ENCODE results near the gene MCF2L2. TPM values are rescaled to one million over a fixed set of nuclear protein-coding genes. Genes with fewer than 3 reads are reported as not detected.

Gene MCF2L2
- total and polyA plus RNA-seq, 2 of the 13 experiments (the other 11 are each of a cell fraction or from before 2014, with no cell fraction given), result not detected

DNA sequence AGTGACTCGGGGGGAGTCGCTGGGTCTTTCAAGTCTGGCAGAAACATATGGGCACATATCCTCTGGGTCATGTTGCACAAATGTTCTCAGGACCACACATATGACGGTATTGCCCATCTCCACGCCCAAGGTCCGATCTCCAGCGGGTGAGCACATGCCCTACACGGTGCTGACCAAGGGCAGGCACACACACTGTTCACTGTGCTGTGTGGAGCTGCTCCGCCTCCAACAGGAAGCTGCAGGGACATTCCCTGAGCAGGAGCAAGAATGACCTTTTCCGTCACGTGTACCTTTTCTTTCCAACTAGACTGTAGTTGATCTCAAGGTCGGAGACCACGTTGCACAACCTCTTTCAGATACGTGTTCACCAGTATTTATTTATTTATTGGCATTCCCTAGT, 217.1 kb downstream of the MCF2L2 start (continued):
- TF ChIP-seq SMYD3 (CRISPR knock-in tag; IDR thresholded peaks at IDR 0.05) (0 out of 2 replicates have a peak, but pooled peaks have one; percentile 68), PCBP1 (IDR thresholded peaks at IDR 0.05; ENCODE audit: borderline replicate concordance, low read depth, low read length) (no peak), ZNF430 (CRISPR knock-in tag; IDR thresholded peaks at IDR 0.05) (peak; percentile 66; the same call in 1 of the 2 replicates), RXRB (CRISPR knock-in tag; IDR thresholded peaks at IDR 0.05; ENCODE audit: borderline replicate concordance) (peak; percentile 70), ZNF891 (CRISPR knock-in tag; IDR thresholded peaks at IDR 0.05) (no peak), ZNF644 (CRISPR knock-in tag; IDR thresholded peaks at IDR 0.05; ENCODE audit: low read depth) (peak; percentile 63; the same call in 1 of the 2 replicates), YEATS4 (CRISPR knock-in tag; IDR thresholded peaks at IDR 0.05; ENCODE audit: borderline replicate concordance) (0 out of 2 replicates have a peak, but pooled peaks have one; percentile 21), ZNF784 (CRISPR knock-in tag; IDR thresholded peaks at IDR 0.05; ENCODE audit: borderline replicate concordance) (no peak), NCOA2 (CRISPR knock-in tag; IDR thresholded peaks at IDR 0.05) (peak; percentile 53), NFIC (IDR thresholded peaks at IDR 0.05; ENCODE audit: low read length) (no peak), RCOR2 (CRISPR knock-in tag; IDR thresholded peaks at IDR 0.05) (peak; percentile 41; the same call in 1 of the 2 replicates), ZNF691 (CRISPR knock-in tag; IDR thresholded peaks at IDR 0.05; ENCODE audit: borderline replicate concordance, low read depth) (peak; percentile 72; the same call in 1 of the 2 replicates), WIZ (CRISPR knock-in tag; IDR thresholded peaks at IDR 0.05) (0 out of 2 replicates have a peak, but pooled peaks have one; percentile 34), LBX2 (CRISPR knock-in tag; IDR thresholded peaks at IDR 0.05; ENCODE audit: borderline replicate concordance) (peak; percentile 31; the same call in 1 of the 2 replicates), FOXA3 (CRISPR knock-in tag; IDR thresholded peaks at IDR 0.05) (peak; percentile 75), MED1 (CRISPR knock-in tag; IDR thresholded peaks at IDR 0.05) (peak; percentile 80), SAP130 (CRISPR knock-in tag; IDR thresholded peaks at IDR 0.05; ENCODE audit: low read depth) (peak; percentile 53; the same call in 1 of the 2 replicates), ZBTB21 (CRISPR knock-in tag; IDR thresholded peaks at IDR 0.05) (peak; percentile 61; the same call in 1 of the 2 replicates), IRF9 (CRISPR knock-in tag; IDR thresholded peaks at IDR 0.05; ENCODE audit: borderline replicate concordance) (peak; percentile 76), JDP2 (CRISPR knock-in tag; IDR thresholded peaks at IDR 0.05; ENCODE audit: borderline replicate concordance) (no peak), MNT (IDR thresholded peaks at IDR 0.05) (peak; percentile 40; the same call in 1 of the 2 replicates), SP5 (CRISPR knock-in tag; IDR thresholded peaks at IDR 0.05; ENCODE audit: borderline replicate concordance, low read depth) (peak; percentile 98), ZNF224 (CRISPR knock-in tag; IDR thresholded peaks at IDR 0.05) (no peak)
- TF ChIP-seq, protein P1, sequence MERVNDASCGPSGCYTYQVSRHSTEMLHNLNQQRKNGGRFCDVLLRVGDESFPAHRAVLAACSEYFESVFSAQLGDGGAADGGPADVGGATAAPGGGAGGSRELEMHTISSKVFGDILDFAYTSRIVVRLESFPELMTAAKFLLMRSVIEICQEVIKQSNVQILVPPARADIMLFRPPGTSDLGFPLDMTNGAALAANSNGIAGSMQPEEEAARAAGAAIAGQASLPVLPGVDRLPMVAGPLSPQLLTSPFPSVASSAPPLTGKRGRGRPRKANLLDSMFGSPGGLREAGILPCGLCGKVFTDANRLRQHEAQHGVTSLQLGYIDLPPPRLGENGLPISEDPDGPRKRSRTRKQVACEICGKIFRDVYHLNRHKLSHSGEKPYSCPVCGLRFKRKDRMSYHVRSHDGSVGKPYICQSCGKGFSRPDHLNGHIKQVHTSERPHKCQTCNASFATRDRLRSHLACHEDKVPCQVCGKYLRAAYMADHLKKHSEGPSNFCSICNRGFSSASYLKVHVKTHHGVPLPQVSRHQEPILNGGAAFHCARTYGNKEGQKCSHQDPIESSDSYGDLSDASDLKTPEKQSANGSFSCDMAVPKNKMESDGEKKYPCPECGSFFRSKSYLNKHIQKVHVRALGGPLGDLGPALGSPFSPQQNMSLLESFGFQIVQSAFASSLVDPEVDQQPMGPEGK (CRISPR knock-in tag; IDR thresholded peaks at IDR 0.05), result peak; percentile 30; the same call in 1 of the 2 replicates

Measured in HepG2 (cell line).